ENCODE measurements around the gene AIFM2.
"Not testable (repeated sequence)": the region's sequence is repeated elsewhere in the genome, so short reads cannot be mapped to it uniquely, and the experiment has no call there.

The AIFM2 gene

GRCh38 chr10:70160798-70161197 lies 28.2 kb upstream of the AIFM2 start:
- H3K4me3 Mint-ChIP-seq = peak overlapping the region; percentile 59

DNA sequence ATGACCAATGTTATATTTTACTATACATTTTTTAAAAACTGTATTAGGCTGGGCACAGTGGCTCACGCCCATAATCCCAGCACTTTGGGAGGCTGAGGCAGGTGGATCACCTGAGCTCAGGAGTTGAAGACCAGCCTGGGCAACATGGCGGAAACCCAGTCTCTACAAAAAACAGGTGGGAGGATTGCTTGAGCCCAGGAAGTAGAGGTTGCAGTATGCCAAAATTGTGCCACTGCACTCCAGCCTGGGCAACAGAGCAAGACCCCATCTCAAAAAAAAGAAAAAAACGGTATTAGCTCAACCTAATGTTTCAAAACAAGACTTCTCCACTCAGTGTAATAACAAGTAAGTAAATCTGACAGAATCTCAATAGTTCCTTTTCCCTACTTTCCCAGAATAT lies 26.7 kb upstream of the AIFM2 start:
- Mint-ChIP-seq H3K36me3 (ENCODE audit: low read depth) (peaks cover 82% of the 10 kb centered on the region), H3K4me1 (ENCODE audit: low read depth) (peaks cover 45% of the 10 kb centered on the region)
- not testable (repeated sequence) for H3K4me3 Mint-ChIP-seq, H3K27ac Mint-ChIP-seq, H3K9me3 Mint-ChIP-seq, H3K27me3 Mint-ChIP-seq

More at GRCh38 chr10:70160798-70161197, 28.2 kb upstream of the AIFM2 start:
- Mint-ChIP-seq H3K27ac (peak overlapping the region; percentile 86), H3K27me3 (no peaks in the 10 kb centered on the region), H3K4me1 (ENCODE audit: low read depth) (peaks cover 58% of the 10 kb centered on the region), H3K9me3 (no peaks in the 10 kb centered on the region), H3K36me3 (ENCODE audit: low read depth) (peaks cover 79% of the 10 kb centered on the region)

- no peak overlapping the region for H3K4me3 Mint-ChIP-seq
- H3K27ac Mint-ChIP-seq = no peak overlapping the region
- H3K36me3 Mint-ChIP-seq (ENCODE audit: low read depth) = peaks cover 84% of the 10 kb centered on the region
- H3K4me1 Mint-ChIP-seq (ENCODE audit: low read depth) = peaks cover 33% of the 10 kb centered on the region
- no peaks in the 10 kb centered on the region for H3K9me3 Mint-ChIP-seq
- H3K27me3 Mint-ChIP-seq = no peaks in the 10 kb centered on the region
Measured at GRCh38 chr10:70158113-70158512, 25.5 kb upstream of the AIFM2 start.

DNA sequence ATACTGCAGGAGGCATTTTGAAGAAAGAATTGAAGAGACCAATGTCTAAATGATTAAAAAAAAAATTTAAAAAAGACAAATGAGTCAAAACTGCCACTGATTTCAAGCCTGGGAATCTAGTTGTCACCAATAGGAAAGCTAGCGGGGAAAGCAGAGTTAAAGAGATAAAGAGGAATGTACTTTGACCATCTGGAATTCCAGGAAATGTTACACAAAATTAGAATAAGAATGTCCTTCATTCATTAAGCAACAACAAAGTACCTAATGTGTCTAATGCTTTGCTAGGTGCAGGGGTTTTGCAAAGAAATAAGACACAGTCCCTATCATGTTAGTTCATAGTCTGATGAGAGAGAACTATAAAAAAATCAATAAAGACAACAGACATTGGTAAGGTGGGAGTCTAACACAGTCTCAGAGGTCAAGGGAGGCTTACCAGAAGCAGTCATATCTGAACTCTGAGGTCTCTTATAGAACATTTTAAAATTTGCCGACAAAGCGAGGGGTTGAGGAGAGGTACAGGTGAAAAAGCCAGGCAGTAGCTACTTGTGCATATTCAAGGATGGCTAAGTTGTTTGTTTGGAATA lies 22.7 kb upstream of the AIFM2 start:
- Mint-ChIP-seq H3K36me3 (ENCODE audit: low read depth) (peaks cover 93% of the 10 kb centered on the region), H3K27ac (peak overlapping the region; percentile 12), H3K4me3 (no peak overlapping the region), H3K9me3 (no peaks in the 10 kb centered on the region), H3K4me1 (ENCODE audit: low read depth) (peaks cover 7% of the 10 kb centered on the region), H3K27me3 (no peaks in the 10 kb centered on the region)

GRCh38 chr10:70148516-70148915 lies 15.9 kb upstream of the AIFM2 start:
- Mint-ChIP-seq H3K4me3 (no peak overlapping the region), H3K36me3 (ENCODE audit: low read depth) (peaks cover 36% of the 10 kb centered on the region), H3K4me1 (ENCODE audit: low read depth) (peaks cover 27% of the 10 kb centered on the region), H3K27me3 (no peaks in the 10 kb centered on the region), H3K9me3 (no peaks in the 10 kb centered on the region), H3K27ac (peak overlapping the region; percentile 48)

DNA sequence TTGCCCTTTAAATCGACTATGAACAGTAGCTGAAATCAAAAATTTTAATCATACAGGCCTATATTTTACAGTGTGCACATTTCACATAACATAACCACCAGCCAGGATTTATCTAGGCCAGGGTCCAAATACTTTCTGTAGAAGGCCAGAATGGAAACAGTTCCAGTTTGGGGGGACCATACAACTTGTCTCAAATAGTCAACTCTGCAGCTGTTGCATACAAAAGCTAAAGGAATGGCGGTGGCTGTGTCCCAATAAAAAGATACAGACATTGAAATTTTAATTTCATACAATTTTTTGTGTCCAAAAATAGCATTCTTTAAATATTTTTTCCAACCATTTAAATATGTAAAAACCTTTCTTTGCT lies 14.6 kb upstream of the AIFM2 start:
- H3K36me3 Mint-ChIP-seq (ENCODE audit: low read depth) = peaks cover 23% of the 10 kb centered on the region
- no peaks in the 10 kb centered on the region for H3K9me3 Mint-ChIP-seq
- peaks cover 28% of the 10 kb centered on the region for H3K4me1 Mint-ChIP-seq (ENCODE audit: low read depth)
- H3K27me3 Mint-ChIP-seq = no peaks in the 10 kb centered on the region
- peak overlapping the region; percentile 97 for H3K27ac Mint-ChIP-seq
- H3K4me3 Mint-ChIP-seq = peak overlapping the region; percentile 90

DNA sequence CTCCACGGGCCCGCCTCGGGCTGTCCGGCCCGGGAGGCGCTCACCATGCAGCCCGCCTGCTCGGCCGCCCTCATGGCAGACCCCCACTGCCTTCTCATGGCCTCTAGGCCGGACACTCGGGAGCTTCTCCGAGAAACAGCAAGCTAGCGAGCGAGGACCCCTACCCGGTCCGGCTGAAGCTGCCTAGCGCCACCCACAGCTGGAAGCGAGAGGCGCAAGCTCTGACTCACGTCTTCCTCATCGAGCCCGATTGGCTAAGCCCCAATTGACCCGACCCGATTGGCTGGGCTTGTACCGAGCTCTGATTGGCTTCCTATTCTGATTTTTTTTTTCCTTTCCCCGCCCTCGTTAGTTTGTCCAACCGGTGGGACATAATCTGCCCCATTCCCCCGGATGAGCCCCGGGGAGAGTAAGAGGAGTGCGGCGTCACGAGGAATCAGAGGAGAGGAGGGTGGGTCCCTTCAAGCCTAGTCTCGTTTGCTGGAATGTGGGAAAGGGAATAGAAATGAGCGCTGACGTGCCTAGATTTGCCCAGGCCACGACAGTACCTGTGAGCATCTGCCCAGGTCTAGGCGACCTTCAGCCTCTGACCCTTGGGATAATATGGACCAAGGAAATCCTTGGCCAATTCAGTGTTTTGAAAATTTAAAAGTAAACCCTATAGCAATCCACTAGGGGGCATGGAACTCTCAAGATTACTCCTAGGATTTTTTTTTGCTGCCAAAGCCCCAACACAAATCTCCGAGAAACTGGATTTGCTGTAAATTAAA lies 14.0 kb upstream of the AIFM2 start, which contains the start of gene TYSND1:
TSS of gene TYSND1 (minus strand) at position 212 of the 770 bp plus-strand sequence. CDS start at position 98, 114 bp downstream.
- Mint-ChIP-seq H3K27ac (peak within 1 kb of the TSS; percentile 97), H3K27me3 (no peaks in the 10 kb centered on the region), H3K36me3 (ENCODE audit: low read depth) (peaks cover 17% of the 10 kb centered on the region), H3K9me3 (no peaks in the 10 kb centered on the region), H3K4me1 (ENCODE audit: low read depth) (peaks cover 28% of the 10 kb centered on the region), H3K4me3 (peak within 1 kb of the TSS; percentile 90)

DNA sequence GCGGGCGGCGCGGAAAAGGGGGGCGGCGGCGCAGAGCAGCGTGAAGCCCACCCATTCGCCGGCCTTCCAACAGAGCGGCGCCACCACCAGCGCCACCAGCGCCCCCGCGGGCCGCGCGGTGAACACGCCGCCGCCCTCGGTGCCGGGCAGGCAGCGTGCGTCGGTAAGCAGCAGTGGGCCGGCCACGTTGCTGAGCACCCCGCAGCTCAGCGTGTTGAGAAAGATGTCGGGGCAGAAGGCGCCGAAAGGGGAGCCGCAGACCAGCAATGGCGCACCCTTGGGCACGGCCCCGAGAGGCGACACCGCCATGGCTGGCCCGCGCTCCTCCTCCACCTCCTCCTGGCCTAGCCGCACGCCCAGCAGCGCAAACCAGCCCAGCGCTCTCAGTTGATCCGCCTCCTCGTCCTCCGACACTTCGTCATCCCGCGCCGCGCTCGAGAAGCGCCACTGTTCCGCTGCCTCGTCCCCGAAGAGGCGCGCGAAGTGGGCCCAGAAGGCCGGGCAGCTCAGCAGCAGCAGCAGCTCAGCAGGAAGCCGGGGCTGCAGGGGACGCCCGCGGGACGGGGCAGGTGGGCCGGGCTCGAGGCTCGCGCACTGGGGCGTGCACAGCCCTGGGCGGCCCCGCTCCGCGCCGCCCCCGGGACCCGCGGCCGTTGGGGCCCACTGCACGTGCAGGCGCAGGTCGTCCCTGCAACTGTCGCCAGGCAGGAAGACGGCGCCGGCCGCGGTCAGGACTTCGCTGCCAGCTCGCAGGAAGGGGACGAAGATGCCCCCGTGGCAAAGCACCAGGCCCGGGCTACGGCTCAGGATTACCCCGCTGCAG lies 13.3 kb upstream of the AIFM2 start:
- Mint-ChIP-seq H3K27me3 (no peaks in the 10 kb centered on the region), H3K4me3 (peak overlapping the region; percentile 90), H3K27ac (peak overlapping the region; percentile 97), H3K4me1 (ENCODE audit: low read depth) (peaks cover 28% of the 10 kb centered on the region), H3K36me3 (ENCODE audit: low read depth) (peaks cover 10% of the 10 kb centered on the region), H3K9me3 (no peaks in the 10 kb centered on the region)

GRCh38 chr10:70145166-70145665 lies 12.6 kb upstream of the AIFM2 start:
- H3K36me3 Mint-ChIP-seq (ENCODE audit: low read depth) = peaks cover 10% of the 10 kb centered on the region
- no peaks in the 10 kb centered on the region for H3K9me3 Mint-ChIP-seq
- H3K27ac Mint-ChIP-seq = peak overlapping the region; percentile 81
- peak overlapping the region; percentile 90 for H3K4me3 Mint-ChIP-seq
- H3K27me3 Mint-ChIP-seq = no peaks in the 10 kb centered on the region
- peaks cover 28% of the 10 kb centered on the region for H3K4me1 Mint-ChIP-seq (ENCODE audit: low read depth)

GRCh38 chr10:70144372-70145110 lies 11.9 kb upstream of the AIFM2 start:
- Mint-ChIP-seq H3K9me3 (no peaks in the 10 kb centered on the region), H3K4me3 (peak overlapping the region; percentile 90), H3K36me3 (ENCODE audit: low read depth) (peaks cover 8% of the 10 kb centered on the region), H3K27me3 (no peaks in the 10 kb centered on the region), H3K27ac (peak overlapping the region; percentile 81), H3K4me1 (ENCODE audit: low read depth) (peaks cover 28% of the 10 kb centered on the region)

- no peaks in the 10 kb centered on the region for H3K9me3 Mint-ChIP-seq
- no peak overlapping the region for H3K4me3 Mint-ChIP-seq
- no peaks in the 10 kb centered on the region for H3K27me3 Mint-ChIP-seq
- H3K36me3 Mint-ChIP-seq (ENCODE audit: low read depth) = peaks cover 9% of the 10 kb centered on the region
- H3K4me1 Mint-ChIP-seq (ENCODE audit: low read depth) = peaks cover 28% of the 10 kb centered on the region
- H3K27ac Mint-ChIP-seq = no peak overlapping the region
Measured at GRCh38 chr10:70142555-70142954, 9.9 kb upstream of the AIFM2 start.

GRCh38 chr10:70140297-70140696 lies 7.7 kb upstream of the AIFM2 start:
- no peak overlapping the region for H3K4me3 Mint-ChIP-seq

DNA sequence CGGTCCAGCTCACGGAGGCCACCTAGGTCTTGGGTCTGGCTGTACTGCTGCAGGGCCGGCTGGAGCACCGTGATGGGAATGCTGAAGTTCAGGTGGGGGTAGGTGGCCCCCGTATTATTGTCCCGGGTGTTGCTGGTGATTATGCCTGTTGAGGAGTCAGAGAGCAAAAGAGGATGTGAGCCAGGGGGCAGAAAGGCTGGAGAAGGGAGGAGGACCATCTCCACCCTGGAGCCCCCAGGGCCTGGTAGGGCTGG lies 7.3 kb upstream of the AIFM2 start:
- Mint-ChIP-seq H3K36me3 (ENCODE audit: low read depth) (peaks cover 15% of the 10 kb centered on the region), H3K4me3 (no peak overlapping the region), H3K27me3 (no peaks in the 10 kb centered on the region), H3K27ac (no peak overlapping the region), H3K4me1 (ENCODE audit: low read depth) (peaks cover 25% of the 10 kb centered on the region), H3K9me3 (no peaks in the 10 kb centered on the region)

More at GRCh38 chr10:70140297-70140696, 7.7 kb upstream of the AIFM2 start:
- Mint-ChIP-seq H3K4me1 (ENCODE audit: low read depth) (peaks cover 25% of the 10 kb centered on the region), H3K27ac (no peak overlapping the region), H3K36me3 (ENCODE audit: low read depth) (peaks cover 15% of the 10 kb centered on the region), H3K27me3 (no peaks in the 10 kb centered on the region), H3K9me3 (no peaks in the 10 kb centered on the region)

- Mint-ChIP-seq H3K27ac (no peak overlapping the region), H3K4me1 (ENCODE audit: low read depth) (peaks cover 20% of the 10 kb centered on the region), H3K4me3 (no peak overlapping the region), H3K27me3 (no peaks in the 10 kb centered on the region), H3K36me3 (ENCODE audit: low read depth) (peaks cover 15% of the 10 kb centered on the region), H3K9me3 (no peaks in the 10 kb centered on the region)
Measured at GRCh38 chr10:70139151-70139996, 6.7 kb upstream of the AIFM2 start.
